Cardiac fibroblast (primary cell): Measurements from ENCODE around the gene PLCL2.

Experiments used
- DNase-seq, 2 donors: peaks; one replicate each; pipeline versions ENCODE4 v3.0.0 to v3.0.0-alpha.2; 2010; ENCODE audit warnings: low read depth in 2 of 2
- H3K4me3 ChIP-seq, 2 donors: replicated peaks in 1 of 2; 1 replicate in 1 of 2; 2 replicates in 1 of 2; pipeline ENCODE4 v1.5.1; 2011; ENCODE audit warnings: low read depth in 2 of 2, low read length in 2 of 2, mild to moderate bottlenecking in 2 of 2, moderate library complexity in 1 of 2
- TF ChIP-seq, protein P1 (sequence below): IDR thresholded peaks from one replicate; pipeline ENCODE4 v1.5.1; 2011; ENCODE audit warnings: low read depth, mild to moderate bottlenecking, low read length, inconsistent platforms

PLCL2 gene

DNA sequence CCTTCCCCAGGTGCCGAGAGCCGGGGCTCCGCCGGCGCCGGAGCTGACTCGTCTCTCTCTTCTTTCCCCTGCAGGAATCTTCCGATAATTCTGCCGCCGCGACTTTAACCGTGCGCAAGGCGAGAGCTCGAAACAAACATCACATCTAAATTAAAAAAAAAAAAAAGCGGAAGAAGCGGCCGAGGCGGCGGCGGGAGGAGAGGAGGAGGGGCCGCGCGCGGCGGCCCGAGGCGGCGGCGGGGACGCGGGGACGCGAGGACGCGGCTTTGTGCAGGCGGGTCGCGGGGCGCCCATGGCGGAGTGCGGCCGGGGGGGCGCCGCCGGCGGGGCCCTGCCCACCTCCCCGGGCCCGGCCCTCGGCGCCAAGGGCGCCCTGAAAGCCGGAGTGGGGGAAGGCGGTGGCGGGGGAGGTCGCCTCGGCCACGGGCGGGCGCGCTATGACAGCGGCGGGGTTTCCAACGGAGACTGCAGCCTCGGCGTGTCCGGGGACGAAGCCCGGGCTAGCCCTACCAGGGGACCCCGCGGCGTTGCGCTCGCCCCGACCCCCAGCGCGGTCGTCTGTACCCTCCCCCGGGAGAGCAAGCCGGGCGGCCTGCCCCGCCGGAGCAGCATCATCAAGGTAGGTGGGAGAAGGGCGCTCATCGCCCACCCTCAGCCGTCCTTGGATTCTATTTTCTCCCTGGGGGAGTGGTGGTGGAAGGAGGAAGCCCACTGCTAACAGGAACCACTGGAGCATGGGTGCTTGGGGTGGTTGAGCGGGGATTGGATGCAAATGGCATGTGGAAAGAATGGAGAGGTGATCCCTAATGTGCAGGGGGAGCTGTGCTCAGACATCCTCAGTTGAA, at the start of gene PLCL2:
PLCL2 (plus strand) TSS at position 208 of the 845 bp plus-strand sequence; CDS start at position 293, 85 bp downstream.
- peak; percentile 46 to 54 for DNase-seq
- peak within 1 kb of the TSS; percentile 80 to 84 for H3K4me3 ChIP-seq
- TF ChIP-seq, protein P1, sequence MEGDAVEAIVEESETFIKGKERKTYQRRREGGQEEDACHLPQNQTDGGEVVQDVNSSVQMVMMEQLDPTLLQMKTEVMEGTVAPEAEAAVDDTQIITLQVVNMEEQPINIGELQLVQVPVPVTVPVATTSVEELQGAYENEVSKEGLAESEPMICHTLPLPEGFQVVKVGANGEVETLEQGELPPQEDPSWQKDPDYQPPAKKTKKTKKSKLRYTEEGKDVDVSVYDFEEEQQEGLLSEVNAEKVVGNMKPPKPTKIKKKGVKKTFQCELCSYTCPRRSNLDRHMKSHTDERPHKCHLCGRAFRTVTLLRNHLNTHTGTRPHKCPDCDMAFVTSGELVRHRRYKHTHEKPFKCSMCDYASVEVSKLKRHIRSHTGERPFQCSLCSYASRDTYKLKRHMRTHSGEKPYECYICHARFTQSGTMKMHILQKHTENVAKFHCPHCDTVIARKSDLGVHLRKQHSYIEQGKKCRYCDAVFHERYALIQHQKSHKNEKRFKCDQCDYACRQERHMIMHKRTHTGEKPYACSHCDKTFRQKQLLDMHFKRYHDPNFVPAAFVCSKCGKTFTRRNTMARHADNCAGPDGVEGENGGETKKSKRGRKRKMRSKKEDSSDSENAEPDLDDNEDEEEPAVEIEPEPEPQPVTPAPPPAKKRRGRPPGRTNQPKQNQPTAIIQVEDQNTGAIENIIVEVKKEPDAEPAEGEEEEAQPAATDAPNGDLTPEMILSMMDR, result no peak

DNA sequence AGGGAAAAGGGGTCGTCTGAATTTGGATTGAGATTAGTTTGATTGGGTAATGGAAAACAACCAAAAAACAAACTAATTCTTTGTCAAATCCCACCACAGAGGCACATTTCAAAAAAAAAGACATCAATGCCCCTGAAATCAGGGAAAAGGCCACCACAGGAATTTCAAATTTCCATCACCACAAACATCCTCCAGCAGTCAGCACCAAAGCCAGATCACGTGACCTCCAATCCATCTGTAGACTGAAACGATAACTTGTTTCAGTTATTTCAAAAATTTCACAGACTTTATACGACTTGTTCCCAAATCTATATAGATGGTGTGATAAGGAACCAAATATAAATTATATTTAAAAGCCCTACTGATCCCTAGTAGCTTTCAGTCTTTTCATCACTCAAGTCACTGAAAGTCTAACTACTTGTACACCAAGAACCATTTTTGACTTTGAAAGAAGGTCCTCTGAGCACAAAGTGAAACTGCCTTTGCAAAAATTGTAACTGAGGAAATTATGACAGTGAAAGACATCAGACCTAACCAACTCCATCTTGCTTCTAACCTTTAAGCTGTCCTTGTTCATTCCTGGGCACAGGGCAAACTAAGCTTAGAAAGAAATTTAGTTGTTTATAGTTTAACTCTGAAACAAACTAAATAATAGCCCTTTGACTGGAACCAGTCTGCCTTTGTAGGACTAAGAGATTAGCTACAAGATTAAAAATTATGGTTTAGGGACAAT, 48.1 kb upstream of the PLCL2 start:
- peak in 1 of 2 donors; percentile 12 for DNase-seq
- TF ChIP-seq, protein P1, result no peak
- no peak overlapping the region for H3K4me3 ChIP-seq

DNA sequence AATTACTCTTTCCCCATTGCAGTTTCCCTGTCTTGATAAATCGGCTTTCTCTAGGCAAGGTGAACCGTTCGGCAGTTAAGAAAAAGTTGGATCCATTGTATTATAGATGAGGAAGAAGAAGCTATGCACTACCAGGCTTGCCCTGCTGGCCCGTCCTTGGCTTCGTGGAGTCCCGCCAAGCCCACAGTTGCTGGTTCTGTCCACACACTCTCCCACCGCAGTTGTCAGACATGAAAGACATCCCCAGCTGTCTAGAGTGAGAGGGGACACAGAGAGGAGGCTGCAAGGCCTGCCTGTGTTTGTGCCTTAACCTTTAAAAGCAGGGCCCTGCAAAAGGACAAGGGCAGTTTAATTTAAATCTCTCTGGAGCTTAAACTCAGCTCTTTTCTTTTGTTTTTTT, 47.2 kb upstream of the PLCL2 start:
- TF ChIP-seq, protein P1, result no peak
- H3K4me3 ChIP-seq, result no peak overlapping the region
- no peak for DNase-seq

DNA sequence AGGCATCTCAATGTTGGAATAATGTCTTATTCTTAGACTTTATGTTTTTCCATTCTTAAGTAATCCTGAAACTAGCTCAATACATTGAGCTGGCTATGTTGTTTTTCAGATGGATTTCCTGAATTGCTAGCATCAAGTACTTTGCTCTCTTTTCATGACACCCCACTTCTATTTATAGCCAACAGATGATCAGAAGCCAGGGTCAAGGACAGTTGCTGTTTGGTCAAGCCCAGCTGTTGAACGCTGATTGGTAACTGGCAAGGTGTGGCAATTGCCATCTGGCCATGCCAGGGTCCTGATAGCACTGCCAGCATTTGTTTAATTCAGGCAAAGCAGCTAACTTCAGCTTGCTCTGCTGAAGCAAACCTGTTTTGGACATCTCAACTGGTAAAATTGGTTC, 46.2 kb upstream of the PLCL2 start:
- DNase-seq, result no peak
- TF ChIP-seq, protein P1, result no peak
- no peak overlapping the region for H3K4me3 ChIP-seq

DNA sequence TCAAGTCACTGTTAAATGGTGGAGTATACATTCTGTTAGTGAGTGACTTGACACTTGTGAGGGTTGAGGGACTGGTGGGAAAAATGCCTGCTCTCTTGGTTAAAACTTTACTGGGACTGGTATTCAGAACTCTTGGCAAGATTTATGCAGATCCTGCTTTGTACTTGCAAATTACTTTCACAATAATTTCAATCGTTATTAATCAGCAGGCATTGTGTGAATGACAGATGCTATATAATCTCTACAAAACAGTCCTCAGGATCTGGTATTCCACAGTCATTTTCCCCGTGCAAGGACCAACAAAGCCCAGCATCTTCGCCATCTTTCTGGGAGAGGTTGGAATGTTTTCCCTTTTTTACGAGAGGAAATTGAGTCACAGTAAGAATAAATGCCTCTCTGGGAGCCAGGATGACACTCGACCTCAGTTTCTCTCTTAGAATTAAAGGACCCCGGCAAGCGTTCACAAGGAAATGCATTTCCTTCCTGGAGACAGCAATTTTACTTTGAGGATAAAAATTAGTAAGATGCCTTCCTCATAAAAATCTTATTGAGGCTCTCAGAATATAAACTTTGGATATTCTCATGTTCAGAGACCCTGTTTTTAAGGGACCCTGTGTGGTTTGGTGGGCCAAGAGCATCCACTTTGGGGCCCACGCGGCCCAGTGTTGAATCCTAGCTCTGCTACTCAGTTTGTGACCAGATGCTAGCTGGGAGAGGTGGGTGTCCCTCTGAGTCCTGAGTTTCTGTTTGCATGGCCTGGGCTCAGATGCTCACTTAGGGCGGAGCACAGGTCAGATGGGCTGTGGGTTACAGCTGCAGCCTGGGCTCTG, 45.3 kb upstream of the PLCL2 start:
- TF ChIP-seq, protein P1, result no peak
- no peak overlapping the region for H3K4me3 ChIP-seq
- no peak for DNase-seq

DNA sequence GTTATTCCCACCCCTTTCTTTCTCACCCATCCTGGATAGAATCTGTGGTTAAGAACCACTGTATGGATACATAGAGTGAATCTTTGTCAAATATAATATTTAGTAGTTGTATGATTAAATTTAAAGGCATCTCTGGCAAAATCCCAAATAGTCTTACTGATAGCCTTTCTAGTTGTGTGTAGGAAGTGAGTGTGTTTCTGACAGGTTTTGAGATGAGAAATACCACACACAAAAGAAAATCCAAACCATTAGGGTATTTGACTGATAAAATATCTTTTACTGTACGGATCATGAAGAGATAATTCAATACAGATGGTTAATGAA, 44.7 kb upstream of the PLCL2 start:
- DNase-seq, result no peak
- no peak overlapping the region for H3K4me3 ChIP-seq
- TF ChIP-seq, protein P1, result no peak
